Spleen (tissue), 7 donors: ENCODE results near the gene ASTN1.

Source experiments
- CTCF ChIP-seq, 11 experiments: fragments of 200-600 bp in 7 of 11; fragments of 450-650 bp in 4 of 11; sonication (generic) in 4 of 11; IDR thresholded peaks in 8 of 11; conservative IDR thresholded peaks in 3 of 11; 1 replicate in 7 of 11; 2 replicates in 4 of 11; pipeline versions ENCODE4 v1.4.0 to v1.8.0; 2016 to 2021; ENCODE audit warnings: antibody characterized with exemption in 11 of 11, inconsistent platforms in 4 of 11, mild to moderate bottlenecking in 1 of 11
- POLR2AphosphoS5 ChIP-seq, 3 donors: sonication (generic); formaldehyde crosslinking; IDR thresholded peaks; one replicate each; pipeline ENCODE4 v1.5.1; 2017; ENCODE audit warnings: antibody characterized with exemption in 3 of 3
- donor health status: DM: no; HTN: no; CAD: no; lungs with moderate emphysema.
- donor health status: DM: no; HTN: no; CAD: no.
- donor health status: DM: no; HTN: no; CAD: no.

DNA sequence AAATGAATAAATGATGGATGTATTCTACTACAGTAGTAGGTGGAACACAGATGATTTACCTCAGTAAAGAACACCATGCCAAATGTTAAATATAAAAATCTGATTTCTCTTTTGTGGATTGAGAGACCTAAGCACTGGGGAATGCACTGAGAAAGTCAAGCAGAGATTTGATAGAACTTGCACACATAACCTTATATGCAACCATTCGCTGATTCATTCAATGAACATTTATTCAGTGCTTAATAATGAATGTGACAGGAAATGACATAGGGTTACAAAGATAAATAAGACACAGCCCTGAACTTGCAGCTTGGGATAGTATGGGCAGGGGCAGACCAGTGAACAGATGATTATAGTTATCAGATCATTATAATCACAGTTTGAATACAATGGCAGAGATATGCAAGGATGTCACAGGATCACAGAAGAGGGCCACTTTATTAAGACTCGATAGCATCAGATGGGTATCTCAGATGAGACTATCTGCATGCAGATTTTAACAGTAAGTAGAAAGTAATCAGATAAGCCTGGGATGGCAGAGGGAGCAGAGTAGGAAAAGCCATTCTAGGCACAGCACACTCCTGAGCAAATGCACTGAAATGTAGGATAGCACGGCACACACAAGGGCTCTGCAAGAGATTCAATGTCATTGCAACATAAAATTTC, 169.4 kb downstream of the ASTN1 start:
- TF ChIP-seq CTCF (IDR thresholded peaks at IDR 0.05 in 8 of 11, conservative IDR thresholded peaks at IDR 0.05 in 3 of 11): no peak
- TF ChIP-seq POLR2AphosphoS5 (IDR thresholded peaks at IDR 0.05): no peak
